ELR (cell line): ENCODE data around the gene WWOX.

Experiments
- DNase-seq: peaks from one replicate; pipeline ENCODE4 v3.0.0-alpha.2; 2015; ENCODE audit warnings: low read depth

The WWOX gene

GRCh38 chr16:78530283-78530682 lies 430.8 kb downstream of the WWOX start:
- no peak for DNase-seq

GRCh38 chr16:78535098-78535497 lies 435.6 kb downstream of the WWOX start:
- no peak for DNase-seq

GRCh38 chr16:78537511-78537910 lies 438.1 kb downstream of the WWOX start:
- DNase-seq = no peak

GRCh38 chr16:78538292-78538691 lies 438.8 kb downstream of the WWOX start:
- DNase-seq = no peak

GRCh38 chr16:78538919-78539318 lies 439.5 kb downstream of the WWOX start:
- no peak for DNase-seq

- no peak for DNase-seq
Measured at GRCh38 chr16:78542419-78542818, 443.0 kb downstream of the WWOX start.

- no peak for DNase-seq
Measured at GRCh38 chr16:78543023-78543422, 443.6 kb downstream of the WWOX start.

- no peak for DNase-seq
Measured at GRCh38 chr16:78549366-78549765, 449.9 kb downstream of the WWOX start.

GRCh38 chr16:78551487-78552085 lies 452.1 kb downstream of the WWOX start:
- DNase-seq = no peak

- no peak for DNase-seq
Measured at GRCh38 chr16:78552106-78552675, 452.7 kb downstream of the WWOX start.

- DNase-seq = no peak
Measured at GRCh38 chr16:78552716-78553115, 453.3 kb downstream of the WWOX start.

- no peak for DNase-seq
Measured at GRCh38 chr16:78553268-78554039, 454.0 kb downstream of the WWOX start.

- no peak for DNase-seq
Measured at GRCh38 chr16:78556421-78556820, 457.0 kb downstream of the WWOX start.

- no peak for DNase-seq
Measured at GRCh38 chr16:78560997-78561396, 461.5 kb downstream of the WWOX start.

- no peak for DNase-seq
Measured at GRCh38 chr16:78562111-78562510, 462.7 kb downstream of the WWOX start.

GRCh38 chr16:78562650-78563049 lies 463.2 kb downstream of the WWOX start:
- DNase-seq = no peak

- no peak for DNase-seq
Measured at GRCh38 chr16:78563905-78564304, 464.5 kb downstream of the WWOX start.

GRCh38 chr16:78566397-78567073 lies 467.1 kb downstream of the WWOX start:
- no peak for DNase-seq

- no peak for DNase-seq
Measured at GRCh38 chr16:78570399-78571141, 471.1 kb downstream of the WWOX start.

- DNase-seq = no peak
Measured at GRCh38 chr16:78571434-78571833, 472.0 kb downstream of the WWOX start.

- no peak for DNase-seq
Measured at GRCh38 chr16:78571898-78572358, 472.5 kb downstream of the WWOX start.

GRCh38 chr16:78574571-78574970 lies 475.1 kb downstream of the WWOX start:
- DNase-seq = no peak
